ENCODE results near the gene TENM4.
"Not testable (repeated sequence)": the region's sequence is repeated elsewhere in the genome, so short reads cannot be mapped to it uniquely, and the experiment has no call there.

TENM4 gene

DNA sequence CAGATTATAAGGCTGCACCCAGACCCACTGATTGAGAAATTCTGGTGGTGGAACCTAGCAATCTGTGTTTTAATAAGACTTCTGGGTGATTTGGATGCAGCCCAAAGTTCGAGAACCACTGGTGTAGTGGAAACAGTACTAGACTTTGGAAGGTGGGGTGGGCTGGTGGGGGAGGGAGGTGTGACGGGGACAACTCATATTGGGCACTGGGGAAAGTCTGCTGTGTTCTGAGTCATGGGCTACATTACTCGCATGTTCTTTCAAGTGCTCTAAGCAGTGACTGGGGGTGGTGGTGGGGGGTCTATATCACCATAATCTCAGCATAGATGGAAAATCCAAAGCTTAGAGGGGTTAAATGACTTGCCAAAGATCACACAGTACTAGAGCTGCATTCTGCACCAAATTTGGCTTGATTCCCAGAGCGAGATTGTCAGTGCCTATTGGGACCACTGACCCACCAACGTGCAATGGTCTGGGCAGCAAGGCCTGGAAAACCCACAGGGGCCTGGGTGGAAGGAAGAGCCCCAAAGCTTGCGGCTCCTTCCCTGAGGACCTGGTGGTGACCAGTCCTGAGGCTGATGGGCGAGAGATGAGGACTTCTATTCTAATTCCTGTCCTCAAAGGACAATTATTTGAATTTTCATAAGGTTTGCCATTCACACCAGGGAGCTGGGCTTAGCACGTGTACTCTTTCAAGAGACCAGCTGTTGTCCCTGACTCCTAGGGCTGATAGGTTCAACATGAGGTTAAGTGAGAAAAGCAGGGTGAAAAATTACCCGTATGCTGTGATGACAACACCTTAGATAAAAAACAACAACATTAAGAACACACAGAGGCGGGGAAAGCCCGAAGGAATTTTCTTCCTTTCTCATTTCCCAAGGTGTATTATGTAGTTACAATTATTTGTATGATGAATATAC is 788.6 kb downstream of the TENM4 start:
- peak in 2 of 3 experiments; percentile 19 to 22 for DNase-seq (ENCODE audit: low read depth in 2 of 3, low spot score in 2 of 3)

DNA sequence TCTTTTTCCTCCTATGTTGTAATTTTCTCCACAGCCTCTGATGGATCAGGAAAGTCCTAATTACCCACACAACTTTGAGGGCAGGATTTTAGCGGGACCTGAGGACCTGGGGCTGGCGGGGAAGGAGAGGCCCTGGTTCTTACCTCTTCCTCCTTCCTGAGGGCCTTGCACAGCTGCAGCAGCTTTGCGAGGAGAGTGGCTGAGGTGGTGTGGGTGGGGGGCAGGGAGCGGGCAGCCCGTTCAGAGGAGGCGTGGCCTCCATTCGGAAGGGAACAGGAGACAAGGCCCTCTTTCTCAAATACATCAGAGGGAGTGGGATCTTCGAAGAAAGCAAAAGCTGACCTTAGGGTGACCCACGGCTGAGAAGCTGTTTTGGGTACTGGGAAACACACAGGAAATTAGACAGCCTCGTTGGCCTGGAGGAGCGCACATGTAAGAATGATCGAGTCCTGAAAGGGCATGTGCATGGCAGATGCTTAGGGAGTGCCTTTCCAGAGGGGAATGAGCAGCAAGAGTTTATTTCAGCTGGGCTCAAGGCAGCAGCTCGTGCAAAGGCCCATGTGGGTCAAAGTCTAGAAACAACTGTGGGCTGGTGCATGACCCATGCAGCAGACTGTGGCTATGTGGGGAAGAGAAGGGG is 789.6 kb downstream of the TENM4 start:
- no peak for DNase-seq (ENCODE audit: low read depth in 2 of 3, low spot score in 2 of 3)

DNA sequence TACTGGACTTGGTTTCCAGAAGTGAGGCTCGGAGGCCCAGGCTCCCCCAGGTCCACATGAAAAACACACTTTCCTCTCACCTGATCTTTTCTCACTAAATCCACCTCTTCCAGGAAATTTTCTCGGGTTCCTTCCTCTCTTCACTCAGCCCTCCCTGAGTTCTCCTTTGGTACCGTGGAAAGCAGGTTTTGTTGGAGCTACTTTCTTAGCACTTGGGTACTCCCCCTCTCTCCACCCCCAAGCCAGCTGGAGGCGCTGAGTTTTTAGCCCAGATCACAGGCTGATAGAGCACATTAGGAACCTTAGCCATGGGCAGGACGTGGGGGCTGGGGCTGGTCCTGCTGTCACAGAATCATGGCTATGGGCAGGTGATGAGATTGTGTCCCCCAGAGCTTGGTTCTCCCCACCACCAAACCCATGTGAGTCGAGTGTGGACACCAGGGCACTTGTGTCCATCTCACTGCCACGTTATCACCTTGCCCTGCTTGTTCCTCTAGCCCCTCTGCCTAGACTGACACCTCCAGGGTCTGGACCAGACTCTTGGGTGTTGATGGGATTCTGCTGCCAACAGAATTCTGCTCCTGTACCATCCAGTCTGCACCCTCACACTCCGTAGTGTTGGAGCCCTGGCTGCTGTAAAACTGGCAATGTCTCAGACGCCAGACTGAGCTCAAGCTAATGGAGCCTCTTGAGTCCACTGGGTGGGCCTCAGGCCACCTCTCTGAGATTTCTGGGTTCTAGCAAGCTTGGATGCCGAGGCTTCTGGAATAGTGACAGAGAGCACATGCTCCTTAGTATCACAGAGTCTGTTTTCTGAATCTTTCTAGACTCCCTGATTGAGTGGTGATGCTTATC is 791.2 kb downstream of the TENM4 start:
- DNase-seq (ENCODE audit: low read depth in 2 of 3, low spot score in 2 of 3): no peak

DNA sequence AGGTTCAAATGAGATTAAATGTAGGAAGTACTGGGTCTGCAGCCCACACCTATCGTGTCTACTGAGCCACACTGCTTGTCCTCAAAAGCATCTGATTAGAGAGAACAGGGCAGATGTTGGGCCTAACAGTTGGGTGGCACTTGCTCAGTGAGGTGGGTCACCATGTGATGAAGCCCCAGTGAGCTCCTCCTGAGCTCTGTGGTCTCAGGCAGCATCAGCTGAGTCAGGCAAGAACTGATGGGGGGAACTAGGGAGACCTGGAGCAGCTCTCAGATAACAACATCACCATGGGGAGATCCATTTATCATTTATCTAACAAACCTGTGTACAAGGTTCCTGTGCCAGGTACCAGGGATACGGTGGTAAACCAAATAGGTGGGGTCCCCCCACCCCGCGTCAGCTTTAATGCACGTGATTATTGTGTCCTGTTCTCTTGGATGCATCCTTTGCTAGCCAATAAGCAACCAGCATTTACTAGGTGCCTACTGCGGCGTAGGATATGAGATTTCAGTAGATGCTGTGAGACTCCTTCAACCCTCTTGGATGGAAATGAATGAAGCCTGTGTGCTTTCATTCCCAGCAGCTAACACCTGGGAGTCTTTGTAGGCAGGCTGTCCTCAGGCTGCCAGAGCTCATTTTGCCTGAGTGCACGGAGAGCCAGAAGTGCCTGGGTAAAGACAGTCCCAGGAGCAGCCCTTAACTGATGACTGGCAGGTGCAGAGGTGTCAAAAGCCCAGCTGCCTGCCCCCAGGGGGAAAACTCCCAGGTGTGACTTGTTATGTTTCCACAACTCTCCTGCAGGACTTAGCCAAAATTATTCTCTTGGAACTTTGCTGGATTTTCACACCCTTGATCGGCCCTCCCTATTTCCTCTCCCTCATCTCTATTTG is 792.6 kb downstream of the TENM4 start:
- DNase-seq (ENCODE audit: low read depth in 2 of 3, low spot score in 2 of 3): no peak

DNA sequence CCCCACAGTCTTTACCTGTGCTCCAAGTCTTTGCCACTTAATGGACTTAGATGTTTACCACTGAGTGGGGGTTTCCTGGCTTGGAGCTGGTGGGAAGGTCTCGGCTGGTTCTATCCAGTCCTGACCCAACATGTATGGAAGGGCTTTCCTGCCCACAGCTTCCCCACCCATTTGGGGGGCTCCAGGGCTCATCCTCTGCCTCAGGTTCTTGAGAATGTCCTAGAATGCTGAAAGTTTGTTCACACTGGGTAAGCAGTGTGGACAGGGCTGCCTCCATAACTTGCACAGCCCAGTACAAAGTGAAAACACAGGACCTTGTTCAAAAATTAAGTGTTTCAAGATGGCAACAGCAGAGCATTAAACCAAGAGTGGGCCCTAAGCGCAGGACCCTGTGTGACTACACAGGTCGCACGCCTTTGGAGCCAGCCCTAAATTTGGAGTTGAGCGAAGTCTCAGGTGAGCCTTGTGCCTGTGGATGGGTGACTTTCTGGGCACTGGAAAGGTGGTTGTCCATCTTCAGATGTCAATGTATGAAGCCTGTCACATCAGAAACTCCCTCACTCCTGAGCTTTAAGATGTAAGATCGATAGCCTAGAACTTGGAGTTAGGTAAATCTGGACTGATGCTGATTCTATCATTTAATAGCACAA is 793.4 kb downstream of the TENM4 start:
- no peak for DNase-seq (ENCODE audit: low read depth in 2 of 3, low spot score in 2 of 3)

DNA sequence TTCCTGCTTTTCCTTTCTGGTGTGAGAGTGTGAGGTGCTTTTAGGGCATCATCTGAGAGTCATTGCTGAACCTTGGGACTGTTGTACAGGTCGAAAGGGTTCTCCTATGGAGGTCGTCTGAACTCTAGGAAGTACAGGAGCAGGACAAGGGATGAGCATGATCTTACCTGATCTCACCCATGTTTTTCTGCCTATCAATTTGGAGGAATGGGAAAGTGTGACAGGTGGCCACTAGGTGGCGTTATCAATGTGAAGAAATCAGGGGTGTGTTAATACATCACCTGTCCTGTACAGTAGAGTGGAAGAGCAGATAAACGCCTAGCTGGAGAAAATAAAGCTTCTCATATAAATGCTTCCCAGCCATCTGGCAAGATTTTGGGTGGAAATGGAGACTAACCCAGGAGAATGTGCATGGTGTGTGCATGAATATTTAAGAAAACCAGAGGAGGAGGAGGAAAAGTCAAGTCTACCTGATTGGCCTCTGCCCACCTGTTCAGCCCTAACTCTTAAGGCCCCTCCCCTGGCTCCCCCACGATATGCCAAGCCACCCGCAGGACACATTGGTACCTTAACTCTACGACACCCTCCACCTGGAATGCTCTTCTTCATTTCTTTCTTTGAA is 794.2 kb downstream of the TENM4 start:
- DNase-seq (ENCODE audit: low read depth in 2 of 3, low spot score in 2 of 3): peak in 1 of 3 experiments; percentile 25

DNA sequence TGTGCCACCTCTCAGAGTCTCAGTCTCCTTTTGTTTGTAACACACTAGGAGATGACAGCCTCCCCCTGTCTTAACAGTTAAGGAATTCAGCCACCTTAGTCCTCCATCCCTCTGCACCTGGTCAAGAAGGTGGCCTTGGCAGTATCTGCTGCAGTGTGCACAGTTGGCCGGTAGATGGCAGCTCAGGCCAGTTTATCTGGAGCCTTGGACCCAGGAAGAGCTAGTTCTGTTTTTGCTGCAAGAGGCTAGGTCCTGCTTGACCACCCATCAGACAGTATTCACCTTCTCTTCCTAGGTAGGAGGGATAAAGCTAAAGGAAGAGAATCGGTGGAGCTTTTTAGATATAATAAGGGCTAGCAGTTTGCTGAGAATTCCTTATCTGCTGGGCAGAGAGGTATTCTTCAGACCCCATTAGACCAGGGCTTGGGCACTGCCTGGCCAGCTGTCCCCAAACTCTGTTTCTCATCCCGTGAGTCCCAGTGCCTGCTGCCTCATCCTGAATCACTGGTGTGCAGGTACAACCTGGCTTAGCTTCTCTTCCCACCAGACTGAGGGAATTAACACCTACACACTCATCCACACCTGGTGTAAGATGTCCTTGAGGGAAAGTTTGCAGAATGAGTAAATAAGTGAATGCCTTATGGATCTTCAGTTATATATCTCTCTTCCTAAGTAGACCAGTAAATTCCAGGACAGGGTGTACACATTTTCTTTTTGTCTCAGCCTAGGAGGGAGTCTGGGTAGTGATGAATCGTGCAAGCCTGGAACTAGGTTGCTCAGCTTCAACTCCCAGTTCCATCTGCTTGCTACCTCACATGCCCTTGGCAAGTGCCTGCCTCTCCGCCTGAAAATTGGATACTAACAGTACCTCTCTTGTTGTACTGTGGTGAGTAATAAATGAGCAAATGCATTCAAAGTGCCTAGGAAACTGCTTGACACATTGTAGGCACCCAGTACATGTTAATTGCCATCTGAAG is 795.3 kb downstream of the TENM4 start:
- DNase-seq (ENCODE audit: low read depth in 2 of 3, low spot score in 2 of 3): peak; percentile 28 to 55 (median 37)

DNA sequence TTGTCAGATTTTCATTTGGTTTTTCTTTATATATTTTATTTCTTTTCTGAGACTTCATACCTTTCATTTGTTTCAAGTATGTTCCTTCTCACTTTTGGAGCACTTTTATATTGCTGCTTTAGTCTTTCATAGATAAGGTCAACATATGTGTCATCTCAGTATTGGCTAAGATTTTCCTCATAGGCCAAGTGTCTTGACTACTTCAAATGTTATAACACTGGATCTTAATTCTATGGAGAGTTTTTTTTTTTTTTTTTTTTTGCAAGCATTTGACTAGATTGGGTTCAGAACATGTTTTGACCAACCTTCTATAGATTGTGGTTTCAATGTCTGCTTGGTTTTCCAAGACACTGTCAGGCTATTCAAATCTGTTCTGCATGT is 797.2 kb downstream of the TENM4 start:
- no peak for DNase-seq (ENCODE audit: low read depth in 2 of 3, low spot score in 2 of 3)

DNA sequence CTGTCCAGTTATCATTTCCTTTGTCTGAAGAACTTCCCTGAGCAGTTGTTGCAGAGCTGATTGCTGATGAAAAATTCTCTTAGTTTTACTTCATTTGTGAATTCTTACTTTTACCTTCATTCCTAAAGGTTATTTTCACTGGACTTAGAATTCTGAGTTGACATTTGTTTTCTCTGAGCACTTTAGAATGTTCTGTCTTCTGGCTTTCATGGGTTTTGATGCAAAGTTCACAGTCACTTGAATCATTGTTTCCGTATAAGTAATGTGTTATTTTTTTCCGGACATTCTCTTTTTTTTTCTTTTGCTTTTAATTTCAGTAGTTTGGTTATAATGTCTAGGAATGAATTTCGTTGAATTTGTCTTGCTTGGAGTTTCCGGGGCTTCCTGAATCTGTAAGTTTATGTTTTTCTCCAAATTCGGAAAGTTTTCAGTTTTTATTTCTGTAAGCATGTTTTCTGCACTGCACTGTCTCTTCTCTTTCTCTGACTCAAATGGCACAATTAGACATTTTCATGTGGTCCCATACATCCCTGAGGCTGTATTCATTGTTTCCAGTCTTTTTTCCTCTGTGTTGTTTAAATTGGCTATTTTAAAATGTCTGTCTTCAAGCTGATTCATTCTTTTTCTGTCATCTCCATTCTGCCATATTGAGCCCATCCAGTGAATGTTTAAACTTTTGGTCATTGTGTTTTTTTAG is 797.7 kb downstream of the TENM4 start:
- DNase-seq (ENCODE audit: low read depth in 2 of 3, low spot score in 2 of 3): no peak

DNA sequence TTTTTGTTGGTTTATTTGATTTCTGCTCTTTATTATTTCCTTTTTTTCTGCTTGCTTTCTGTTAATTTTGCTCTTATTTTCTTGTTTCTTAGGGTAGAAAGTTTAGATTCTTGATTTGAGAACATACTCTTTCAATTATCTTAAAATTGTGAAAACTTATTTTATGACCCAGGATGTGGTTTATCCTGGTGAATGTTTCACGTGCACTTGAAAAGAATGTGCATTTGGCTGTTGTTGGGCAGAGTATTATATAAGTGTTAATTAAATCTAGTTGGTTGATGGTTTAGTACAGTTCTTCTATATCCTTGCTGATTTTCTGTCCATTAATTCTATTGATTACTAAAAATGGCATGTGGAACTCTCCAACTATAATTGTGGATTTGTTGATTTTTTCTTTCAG is 799.3 kb downstream of the TENM4 start:
- DNase-seq (ENCODE audit: low read depth in 2 of 3, low spot score in 2 of 3): no peak

DNA sequence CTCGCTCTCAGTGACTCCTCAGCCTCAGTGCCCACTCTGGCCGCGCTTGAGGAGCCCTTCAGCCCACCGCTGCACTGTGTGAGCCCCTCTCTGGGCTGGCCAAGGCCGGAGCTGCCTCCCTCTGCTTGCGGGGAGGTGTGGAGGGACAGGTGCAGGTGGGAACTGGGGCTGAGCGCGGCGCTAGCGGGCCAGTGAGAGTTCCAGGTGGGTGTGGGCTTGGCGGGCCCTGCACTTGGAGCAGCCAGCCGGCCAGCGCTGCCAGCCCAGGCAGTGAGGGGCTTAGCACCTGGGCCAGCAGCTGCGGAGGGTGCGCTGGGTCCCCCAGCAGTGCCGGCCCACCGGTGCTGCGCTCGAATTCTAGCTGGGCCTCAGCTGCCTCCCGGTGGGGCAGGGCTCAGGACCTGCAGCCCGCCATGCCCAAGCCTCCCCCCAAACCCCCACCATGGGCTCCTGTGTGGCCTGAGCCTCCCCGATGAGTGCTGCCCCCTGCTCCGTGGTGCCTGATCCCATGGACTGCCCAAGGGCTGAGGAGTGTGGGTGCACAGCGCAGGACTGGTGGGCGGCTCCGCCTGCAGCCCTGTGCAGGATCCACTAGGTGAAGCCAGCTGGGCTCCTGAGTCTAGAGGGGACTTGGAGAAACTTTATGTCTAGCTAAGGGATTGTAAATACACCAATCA is 802.0 kb downstream of the TENM4 start:
- DNase-seq (ENCODE audit: low read depth in 2 of 3, low spot score in 2 of 3): no peak

DNA sequence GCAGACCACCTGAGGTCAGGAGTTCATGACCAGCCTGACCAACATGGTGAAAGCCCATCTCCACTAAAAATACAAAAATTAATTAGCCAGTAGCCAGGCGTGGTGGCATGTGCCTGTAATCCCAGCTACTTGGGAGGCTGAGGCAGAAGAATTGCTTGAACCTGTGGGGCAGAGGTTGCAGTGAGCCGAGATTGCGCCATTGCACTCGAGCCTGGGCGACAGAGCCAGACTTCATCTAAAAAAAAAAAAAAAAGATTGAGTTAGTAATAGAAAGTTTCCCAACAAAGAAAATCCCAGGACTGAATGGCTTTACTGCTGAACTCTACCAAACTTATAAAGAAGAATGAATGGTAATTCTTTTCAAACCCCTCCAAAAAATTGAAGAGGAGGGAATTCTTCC is 803.3 kb downstream of the TENM4 start:
- not testable (repeated sequence) for DNase-seq (ENCODE audit: low read depth in 2 of 3, low spot score in 2 of 3)

DNA sequence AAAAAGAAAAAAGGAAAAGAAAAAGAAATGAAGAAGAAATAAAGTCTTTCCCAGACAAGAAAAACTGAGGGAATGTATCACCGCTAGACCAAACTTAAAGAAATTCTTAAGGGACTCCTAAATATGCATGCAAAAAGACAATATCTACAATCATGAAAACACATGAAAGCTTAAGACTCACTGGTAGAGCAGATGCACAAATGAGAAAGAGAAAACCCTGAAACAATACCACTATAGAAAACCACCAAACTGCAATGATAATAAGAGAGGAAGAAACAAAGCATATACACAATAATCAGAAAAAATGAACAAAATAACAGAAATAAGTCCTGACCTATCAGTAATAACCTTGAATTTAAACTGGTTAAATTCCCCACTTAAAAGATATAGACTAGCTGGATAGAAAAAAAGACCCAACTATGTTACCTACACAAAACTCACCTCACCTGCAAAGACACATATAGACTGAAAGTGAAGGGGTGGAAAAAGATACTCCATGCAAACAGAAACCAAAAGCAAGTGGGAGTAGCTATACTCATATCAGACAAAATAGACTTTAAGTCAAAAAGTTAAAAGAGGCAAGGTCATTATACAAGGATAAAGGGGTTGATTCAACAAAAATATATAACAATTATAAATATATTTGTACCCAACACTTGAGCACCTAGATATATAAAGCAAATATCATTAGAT is 804.9 kb downstream of the TENM4 start:
- DNase-seq (ENCODE audit: low read depth in 2 of 3, low spot score in 2 of 3): no peak

DNA sequence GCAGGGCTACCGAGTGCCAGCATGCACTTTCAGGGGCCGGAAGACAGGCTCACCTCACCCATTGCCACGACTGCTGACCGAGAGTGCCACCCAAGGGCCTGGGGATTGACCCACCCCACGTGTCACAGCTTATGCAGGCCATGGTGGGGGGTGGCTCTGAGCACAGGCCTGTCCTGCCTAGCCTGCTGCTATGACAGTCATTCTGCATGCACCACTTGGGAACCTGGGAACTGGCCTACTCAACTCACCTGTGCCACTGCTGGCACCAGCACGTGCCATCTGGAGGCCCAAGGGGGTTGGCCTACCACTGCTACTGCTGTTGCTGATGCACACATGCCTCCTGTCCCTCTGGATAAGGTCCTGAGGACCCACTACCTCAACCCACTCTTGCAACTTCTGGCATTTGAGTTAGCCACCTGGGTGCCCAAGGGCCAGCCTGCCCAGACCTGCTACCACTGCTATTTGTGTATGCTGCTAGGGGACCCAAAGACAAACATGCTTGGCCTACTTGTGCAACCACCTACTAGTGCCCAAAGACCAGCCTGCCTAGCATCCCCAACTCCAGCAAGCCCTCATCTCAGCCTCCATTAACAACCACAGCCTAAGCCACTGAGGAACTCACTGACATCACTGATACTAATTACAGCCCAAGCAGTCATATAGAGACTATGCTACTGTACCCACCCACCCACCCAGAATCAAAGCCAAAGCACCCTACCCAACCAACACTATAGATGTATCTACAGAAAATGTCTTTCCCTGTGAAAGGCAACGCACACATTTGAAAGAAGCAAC is 807.1 kb downstream of the TENM4 start:
- DNase-seq (ENCODE audit: low read depth in 2 of 3, low spot score in 2 of 3): no peak

DNA sequence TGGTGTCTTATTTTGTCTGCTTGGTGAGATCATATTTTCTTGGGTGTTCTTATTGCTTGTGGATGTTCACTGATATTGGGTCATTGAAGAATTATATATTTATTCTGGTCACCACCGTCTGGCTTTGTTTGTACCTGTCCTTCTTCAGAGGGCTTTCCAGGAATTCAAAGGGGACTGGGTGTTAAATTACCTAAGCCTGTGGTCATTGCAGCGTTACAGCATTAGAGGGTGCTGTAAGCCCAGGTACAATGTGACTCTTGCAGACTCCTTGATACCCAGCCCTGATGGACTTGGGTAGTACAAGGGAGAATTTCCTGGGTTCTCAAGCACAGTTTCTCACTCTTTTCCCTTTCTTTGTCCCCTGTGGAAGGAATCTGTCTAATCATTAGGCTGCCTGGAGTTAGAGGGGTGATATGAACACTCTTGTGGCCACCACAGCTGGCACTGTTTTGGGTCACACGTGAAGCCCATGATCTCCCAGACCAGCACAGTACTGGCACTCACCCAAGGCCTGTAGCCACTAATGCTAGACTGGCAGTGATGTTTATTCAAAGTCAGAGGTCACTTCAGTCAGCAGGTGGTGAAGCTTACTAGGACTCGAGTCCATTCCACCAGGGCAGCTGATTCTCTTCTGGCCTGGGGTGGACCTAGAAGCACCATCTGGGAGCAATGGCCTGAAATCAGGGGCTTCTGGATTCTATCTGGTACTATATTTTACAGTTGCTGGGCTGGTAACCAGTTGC is 810.1 kb downstream of the TENM4 start:
- DNase-seq (ENCODE audit: low read depth in 2 of 3, low spot score in 2 of 3): no peak

Measured in activated CD8-positive, alpha-beta memory T cell treated with anti-CD3 and anti-CD28 coated beads for 48 hours (primary cell).